SHP77 (cell line): ENCODE measurements around the gene NT5DC3.
"Not testable (repeated sequence)": the region's sequence is repeated elsewhere in the genome, so short reads cannot be mapped to it uniquely, and the experiment has no call there.

ENCODE experiments used
- DNase-seq, 2 experiments: peaks; one replicate each; lab custom pipeline; 2025; lab: John Stamatoyannopoulos, UW

NT5DC3 gene

DNA sequence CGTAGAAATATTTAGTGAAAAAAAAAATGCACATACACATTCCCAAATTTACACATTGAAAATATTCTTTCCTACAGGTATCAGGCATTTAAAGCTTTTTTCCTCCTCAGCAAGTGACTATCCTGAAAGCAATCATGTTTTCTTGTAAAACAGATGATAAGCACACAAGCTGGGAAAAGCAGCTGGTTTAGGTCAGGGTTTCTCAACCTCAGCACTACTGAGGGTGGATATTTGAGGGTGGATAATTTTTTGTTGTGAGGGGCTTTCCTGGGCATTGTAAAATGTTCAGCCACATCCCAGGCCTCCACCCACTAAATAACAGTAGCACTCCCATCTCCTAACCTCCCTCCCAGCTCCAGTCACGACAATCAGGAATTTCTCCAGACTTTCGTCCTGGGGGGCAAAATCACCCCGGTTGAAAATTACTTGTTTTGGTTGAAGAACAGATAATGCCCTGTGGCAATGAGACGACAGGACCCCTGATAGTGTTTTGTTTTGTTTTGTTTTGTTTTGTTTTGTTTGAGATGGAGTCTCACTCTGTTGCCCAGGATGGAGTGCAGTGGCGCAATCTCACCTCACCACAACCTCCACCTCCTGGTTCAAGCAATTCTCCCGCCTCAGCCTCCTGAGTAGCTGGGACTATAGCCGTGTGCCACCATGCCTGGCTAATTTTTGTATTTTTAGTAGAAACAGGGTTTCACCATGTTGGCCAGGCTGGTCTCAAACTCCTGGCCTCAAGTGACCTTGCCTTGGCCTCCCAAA, 15.0 kb upstream of the NT5DC3 start:
- DNase-seq: no peak

DNA sequence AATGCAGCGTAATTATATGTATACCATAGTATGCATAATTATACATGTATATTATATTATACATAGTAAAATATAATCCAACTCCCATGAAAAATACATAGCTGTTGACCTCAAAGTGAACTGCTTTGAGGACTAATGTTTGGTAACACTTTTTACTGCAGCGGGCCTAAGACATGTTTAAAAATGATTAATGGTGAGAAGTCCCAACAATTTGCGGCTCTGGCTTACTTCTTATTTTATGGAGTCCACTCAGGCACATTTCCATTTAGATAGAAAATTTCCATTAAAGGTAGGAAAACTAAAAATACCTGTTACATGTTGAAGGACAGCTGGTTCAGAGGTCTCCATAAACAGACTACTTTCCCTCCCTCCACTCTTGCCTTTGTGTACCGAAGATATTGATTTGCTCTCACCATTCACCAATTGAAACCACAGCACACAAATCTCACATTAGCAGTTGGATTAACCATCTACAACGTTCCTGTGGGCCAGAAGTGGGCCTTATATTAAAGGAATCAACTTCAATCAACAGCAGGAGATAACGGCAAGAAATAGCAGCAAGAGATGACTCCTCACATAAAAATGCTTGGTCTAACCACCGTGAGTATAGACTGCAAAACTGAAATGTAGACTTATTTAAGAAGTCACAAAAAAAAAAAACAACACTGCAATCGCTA, 14.1 kb upstream of the NT5DC3 start:
- peak in 1 of 2 experiments; percentile 55 for DNase-seq

DNA sequence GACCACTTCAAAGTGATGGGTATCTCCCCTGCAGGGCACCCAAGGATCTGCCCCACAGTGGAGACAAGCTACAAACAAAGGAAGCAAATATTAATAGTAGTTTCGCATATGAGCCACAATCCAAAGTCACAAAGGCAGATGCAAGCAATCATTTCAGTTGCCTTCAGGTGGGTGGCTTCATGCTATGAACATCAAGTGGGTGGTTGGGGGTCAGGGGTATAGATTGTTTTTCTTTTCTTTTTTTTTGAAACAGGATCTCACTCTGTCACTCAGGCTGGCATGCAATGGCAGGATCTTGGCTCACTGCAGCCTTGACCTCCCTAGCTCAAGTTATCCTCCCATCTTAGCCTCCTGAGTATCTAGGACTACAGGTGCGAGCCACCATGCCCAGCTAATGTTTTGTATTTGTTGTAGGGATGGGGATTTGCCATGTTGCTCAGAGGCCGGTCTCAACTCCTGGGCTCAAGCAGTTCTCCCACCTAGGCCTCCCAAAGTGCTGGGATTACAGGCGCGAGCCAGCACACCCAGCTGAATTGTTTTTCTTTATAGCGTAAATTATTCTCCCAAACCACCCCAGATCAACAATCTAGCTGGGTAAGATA, 13.4 kb upstream of the NT5DC3 start:
- no peak for DNase-seq

DNA sequence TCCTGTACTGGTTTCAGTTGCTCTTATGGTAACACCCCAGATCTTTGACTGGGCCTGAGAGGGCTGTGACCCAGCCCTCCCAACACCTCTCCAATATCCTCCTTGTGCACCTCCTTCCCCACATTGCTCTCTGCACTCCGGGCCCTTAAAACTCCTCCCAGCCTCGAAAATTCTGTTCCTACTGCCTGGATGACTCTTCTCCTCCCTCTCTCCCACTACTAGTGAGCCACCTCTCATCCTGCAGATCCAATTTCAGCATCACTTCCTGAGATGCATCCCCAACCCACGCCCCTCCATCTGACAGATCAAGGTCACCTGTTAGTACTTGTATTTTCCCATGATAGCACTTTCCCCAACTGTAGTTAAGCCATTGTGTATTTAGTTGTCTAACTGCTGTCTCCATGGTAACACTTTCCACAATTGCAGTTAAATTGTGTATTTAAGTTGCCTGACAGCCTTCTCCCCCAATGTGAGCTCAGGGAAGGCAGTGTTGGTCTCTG, 11.5 kb upstream of the NT5DC3 start:
- peak; percentile 46 to 47 for DNase-seq

DNA sequence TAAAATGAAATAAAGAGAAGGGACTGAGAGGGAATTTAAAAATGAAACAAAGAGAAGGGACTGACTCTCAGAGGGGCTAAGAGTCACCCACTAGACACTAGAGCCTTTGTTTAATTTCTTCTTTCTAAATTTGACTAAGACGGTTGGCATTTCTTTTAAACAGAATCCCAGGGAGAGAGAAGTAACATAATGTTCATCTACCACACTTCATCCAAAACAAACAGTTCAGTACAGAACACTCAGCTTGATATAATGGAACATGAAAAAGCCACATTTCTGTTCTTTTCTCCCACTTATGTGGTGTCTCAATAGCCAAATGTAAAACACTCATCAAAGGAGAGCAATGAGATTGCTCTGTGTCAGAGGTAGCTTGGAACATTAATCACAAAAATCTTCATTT, 10.1 kb upstream of the NT5DC3 start:
- DNase-seq: no peak

DNA sequence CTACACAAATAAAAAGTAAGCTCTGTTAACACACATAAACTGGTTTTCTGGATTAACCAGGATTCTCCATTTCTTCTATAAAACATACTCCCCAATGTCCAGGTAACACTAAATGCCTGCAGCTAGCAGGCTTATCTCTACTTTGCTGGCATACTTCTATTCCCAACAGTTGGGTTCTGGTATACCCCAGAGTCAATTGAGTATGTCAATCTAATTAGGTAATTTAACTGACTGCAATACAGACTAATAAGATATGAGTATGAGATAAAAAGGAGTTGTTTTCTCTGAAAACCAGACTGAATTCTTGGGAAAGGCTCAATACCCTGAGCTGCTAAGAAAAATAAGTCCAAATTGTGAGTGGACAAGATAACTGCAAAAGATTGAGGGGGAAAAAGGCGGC, 9.4 kb upstream of the NT5DC3 start:
- DNase-seq: no peak

DNA sequence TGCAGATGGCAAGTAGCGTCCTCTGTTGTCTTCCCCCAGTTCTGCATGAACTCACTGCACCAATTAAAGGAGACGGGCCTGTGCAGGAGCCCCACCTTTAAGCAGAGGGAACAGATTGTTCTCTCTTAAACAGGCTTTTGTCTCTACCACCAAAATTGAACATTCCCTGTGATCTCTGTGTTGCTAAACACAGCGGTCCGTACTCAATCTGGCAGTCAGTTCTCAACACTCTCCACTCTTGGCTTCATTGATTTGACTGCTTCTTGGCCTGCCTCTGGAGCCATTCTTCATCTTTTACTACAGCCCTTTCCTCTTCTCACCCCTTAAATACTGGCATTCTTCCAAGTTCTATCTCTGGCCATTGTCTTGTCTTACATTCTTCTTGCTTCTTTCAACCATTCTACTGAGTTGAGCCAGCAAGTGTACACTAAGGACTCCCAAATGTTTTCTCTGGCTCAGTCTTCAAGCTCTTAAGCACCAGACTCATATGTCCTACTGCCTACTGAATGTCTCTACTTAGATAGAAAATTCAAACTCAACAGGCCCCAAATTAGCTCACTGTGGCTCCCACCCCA, 8.0 kb upstream of the NT5DC3 start:
- no peak for DNase-seq

DNA sequence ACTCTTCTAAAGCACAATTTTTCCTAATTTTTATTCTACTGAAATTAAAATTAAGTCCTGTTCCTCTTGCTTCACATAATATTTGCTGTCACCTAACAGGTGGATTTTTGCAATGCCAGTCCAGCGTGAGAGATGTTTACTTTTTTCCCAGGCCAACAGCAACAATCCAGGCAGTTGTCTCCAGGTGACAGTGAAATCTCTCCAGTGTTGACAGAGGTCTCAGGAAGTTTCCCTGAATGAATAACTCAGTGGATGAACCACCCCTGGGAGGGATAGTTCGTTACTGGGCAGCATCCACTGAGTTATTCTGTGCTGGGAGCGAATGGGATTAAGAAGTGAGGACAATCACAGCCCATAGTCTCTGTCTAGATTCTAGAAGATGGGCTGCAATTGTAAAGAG, 7.1 kb upstream of the NT5DC3 start:
- DNase-seq: peak in 1 of 2 experiments; percentile 29

DNA sequence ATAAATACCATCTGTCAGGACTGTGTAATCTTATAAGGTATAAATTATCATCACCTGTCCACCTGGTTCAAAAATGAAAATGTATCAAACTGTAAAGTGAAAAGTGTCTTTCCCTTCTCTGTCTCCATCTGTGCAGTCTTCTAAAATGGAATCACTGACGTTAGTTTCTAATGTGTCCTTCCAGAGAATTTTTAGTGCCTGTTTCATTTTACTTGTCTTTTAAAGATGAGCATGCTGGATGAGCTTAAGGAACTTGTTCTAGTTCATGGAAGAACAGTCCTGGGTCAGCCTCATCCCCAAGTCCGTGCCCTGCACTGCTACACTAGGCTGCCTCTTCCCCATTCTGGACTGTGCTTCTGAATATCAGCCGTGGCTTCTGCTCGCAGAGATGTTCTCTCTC, 5.4 kb upstream of the NT5DC3 start:
- no peak for DNase-seq

DNA sequence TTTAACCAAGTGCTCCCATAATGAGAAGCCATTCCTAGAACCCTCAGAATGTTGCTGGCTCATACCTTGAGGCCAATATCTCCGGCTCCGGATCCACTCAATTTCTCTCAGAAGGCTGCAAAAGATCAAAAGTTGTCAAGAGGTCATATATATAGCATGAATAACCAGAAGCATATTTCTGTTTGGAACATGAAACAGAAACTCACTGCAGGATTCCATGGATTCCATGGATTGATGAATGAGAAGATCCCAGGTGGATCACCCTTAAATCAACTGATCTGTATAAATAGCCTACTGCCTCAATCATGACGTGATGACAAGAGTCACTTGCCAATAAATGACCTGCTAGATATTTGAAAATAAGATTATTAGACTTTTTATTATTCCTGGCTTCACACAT, 3.3 kb upstream of the NT5DC3 start:
- DNase-seq: no peak

DNA sequence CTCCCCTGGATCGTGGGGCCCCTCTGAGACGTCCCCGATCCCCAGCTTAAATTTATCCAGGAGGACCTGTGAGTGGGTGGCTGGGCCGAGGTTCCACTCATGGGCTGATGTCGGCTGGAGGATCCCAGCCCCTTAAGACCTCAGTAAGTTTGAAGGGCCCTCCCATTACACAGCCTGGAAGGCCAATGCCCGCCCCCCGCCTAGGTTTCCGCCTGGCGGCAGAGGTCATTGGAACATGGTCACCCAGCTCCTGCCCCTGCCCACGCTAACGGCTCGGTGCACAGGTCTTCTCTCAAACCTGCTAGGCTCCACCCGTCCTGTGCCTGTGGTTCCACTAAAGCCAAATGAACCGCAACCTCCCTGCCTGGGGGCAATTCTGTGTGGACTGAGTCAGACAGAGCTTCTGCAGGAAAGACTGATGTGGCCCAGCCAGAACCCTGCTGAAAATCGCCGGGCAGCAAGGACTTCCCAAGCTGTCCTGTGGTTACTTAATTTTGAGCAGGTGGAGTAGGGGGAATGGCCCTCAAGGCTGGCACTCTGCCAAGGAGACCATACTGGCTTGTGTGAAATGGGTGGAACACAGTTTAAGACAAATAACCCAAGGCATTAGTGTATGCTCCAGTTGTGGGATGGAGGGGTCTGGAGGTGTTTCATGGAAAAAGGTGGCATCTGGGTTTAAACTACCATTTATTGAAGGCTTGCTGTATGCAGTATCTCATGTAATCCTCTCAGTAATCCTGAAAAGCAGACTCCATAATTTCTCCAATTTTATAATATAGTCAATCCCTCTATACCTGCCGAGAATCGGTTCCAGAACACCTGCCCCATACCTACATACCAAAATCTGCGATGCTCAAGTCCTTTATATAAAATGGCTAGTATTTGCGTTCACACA, 903 bp upstream of the NT5DC3 start:
- DNase-seq: peak; percentile 48 to 73

DNA sequence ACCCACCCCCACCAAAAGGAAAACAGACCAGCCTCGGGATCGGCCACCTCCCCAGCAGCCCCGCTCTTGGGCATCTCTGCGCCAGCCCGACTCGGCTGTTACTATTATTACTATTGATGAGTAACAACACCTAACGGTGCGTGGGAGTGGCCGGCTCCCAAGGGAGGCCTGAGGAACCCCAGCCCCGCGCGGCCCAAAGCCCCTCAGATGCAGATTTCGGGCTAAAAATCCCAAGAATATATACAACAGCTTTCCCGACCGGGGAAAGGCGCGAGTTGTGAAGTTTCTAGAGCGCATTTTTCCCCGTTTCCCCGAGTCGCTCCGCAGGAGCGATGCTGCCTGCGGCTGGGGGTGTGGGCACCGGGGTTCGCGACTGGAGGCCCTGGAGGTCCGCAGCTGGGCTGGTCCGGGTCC, 565 bp downstream of the NT5DC3 start:
- DNase-seq: peak in 1 of 2 experiments; percentile 25

DNA sequence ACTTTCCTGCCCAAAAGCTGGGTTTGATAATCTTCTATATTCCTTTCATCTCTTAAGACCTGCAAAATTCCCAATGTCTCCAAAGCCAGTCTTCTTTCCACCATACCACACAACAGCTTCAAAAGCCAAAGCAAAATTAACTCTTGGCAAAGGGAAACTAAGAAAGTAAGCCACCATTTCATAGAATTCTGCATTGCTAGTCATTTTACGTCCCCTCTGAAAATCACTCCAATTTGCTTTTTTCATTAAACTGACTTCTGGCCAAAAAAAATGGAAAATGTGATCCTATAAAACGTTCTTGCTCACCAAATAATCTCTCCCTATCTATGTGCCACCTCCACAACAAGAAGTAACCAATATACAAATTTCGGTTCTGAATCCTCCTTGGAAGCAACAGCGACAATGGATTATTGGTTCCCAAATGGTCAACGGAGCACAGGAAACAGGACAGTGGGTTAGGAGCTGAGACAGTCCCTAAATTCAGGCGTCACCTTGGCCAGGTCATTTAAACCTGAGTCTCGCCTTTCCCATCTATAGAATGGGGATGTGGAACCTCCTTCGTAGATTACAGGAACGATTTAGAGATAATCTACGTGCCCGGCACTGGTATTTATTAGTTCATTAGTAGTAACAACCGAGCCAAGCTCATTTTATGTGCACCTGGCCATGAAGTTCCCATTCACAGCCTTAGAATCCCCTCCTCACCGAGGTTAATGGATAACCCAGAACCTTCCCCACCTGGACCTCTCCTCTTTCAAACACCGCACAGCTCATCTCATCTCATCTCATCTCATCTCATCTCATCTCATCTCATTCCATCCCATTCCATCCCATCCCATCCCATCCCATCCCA, 1.2 kb downstream of the NT5DC3 start:
- no peak for DNase-seq

DNA sequence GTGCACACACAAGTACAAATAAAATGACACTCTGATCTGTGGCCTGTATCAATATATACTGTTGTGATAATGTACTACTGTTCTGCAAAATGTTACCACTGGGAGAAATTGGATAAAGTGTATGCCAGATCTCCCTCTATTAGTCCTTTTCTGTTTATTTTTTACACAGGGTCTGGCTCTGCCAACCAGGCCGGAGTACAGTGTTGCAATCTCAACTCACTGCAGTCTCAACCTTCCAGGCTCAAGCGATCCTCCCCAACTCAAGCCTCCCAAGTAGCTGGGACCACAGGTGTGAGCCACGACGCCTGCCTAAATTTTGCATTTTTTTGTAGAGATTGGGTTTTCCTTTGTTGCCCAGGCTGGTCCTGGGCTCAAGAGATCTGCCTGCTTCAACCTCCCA, 1.9 kb downstream of the NT5DC3 start:
- no peak for DNase-seq

DNA sequence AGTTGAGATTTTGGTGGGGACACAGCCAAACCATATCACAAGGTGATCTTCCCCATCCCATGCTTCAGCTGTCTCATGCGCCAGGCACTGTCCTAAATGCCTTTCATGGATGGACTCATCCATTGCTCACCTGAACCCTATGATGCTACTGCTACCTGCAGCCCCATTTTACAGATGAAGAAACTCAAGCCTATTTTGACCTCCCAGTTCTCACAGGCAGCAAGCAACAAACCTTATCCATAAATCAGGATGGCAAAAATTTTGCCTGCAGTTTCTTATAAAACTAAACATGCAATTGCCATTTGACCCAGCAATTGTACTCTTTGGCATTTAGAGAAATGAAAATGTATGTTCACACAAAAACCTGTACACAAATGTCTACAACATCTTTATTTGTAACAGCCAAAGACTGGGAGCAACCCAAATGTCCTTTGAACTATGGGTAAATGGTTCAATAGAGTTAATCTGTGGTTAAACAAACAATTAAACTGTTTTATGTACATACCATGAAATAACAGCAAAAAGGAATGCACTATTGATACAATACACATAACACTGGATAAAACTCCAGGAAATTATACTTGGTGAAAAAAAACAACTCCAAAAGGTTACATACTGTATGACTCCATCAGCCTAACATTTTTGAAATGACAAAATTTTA, 2.6 kb downstream of the NT5DC3 start:
- DNase-seq: no peak

DNA sequence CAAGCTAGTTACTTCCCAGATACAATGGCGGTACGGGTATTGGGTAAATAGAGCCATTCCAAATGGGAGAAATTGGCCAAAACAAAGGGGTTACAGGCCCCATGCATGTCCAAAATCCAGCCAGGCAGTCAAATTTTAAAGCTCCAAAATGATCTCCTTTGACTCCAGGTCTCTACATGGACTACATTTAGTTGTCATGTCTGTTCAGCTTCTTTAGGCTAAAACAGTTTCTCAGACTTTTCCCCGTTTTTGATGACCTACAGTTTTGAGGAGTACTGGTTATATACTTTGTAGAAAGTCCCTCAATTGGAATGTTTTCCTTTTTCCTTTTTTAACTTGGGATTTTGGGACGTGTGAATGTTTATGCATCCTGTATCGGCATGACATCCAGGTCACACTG, 4.7 kb downstream of the NT5DC3 start:
- DNase-seq: no peak

DNA sequence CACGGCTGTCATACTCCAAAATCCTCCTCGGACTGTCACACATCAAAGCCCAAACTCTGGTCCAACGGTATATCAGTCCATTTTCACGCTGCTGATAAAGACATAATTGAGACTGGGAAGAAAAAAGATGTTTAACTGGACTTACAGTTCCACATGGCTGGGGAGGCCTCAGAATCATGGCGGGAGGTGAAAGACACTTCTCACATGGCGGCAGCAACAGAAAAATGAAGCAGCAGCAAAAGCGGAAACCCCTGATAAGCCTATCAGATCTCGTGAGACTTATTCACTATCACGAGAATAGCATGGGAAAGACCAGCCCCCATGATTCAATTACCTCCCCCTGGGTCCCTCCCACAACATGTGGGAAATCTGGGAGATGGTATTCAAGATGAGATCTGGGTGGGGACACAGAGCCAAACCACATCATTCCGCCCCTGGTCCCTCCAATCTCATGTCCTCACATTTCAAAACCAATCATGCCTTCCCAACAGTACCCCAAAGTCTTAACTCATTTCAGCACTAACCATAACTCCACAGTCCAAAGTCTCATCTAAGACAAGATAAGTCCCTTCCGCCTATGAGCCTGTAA, 5.2 kb downstream of the NT5DC3 start:
- not testable (repeated sequence) for DNase-seq

DNA sequence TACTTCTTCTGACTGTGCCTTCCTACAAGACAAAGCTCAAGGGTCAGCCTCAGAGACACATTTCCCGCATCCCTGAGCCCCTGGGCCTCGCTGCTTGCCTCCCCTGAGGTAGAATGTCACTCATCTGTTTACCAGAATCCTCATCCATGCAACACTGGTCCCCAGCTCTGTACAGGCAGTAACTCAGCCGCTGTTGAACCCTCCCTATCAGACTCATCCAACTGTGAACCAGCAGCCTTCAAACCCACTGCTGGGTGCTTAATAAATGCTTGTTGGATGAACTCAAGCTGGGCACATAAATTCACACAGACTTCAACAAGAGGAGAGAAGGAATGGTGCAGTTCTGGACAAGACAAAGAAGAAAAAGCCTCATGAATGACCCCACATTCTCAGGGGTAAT, 6.1 kb downstream of the NT5DC3 start:
- no peak for DNase-seq

DNA sequence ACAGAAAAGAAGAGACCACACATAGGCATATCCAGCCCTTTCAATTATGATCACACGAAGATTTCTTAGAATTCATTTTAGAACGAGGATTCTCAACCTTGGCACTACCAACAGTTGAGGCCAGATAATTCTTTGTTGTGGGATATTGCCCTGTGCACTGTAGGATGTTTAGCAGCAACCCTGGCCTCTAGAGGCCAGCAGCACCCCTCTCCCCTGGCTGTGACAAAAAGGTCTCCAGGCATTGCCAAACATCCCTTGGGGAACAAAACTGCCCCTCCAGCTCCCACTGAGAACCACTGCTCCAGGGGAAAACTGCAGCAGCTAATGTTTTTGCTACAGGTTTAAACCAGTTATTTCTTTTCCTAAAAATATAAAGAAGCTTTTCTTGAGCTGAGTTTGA, 7.1 kb downstream of the NT5DC3 start:
- DNase-seq: no peak
